Pancreas (tissue), 10 donors: ENCODE data around the gene CCL5. TPM values are rescaled to one million over a fixed set of nuclear protein-coding genes. Genes with fewer than 3 reads are reported as not detected.

Experiments used
- ATAC-seq, 4 donors: fragments of 200-7000 bp; cut with Tn5 transposase; one replicate each; pipeline versions ENCODE4 v1.8.0 to v1.9.1; 2020; ENCODE audit warnings: mild to moderate bottlenecking in 4 of 4, moderate library complexity in 4 of 4
- DNase-seq, 6 donors: peaks; one replicate each; pipeline ENCODE4 v3.0.0-alpha.2; 2020
- FAIRE-seq: peaks from 2 replicates; lab custom pipeline; 2012; peaks lifted over from hg19 to GRCh38; lab: Jason Lieb, UNC
- H3K27ac ChIP-seq, 4 donors: fragments of 200-600 bp; sonication (generic); 1 replicate in 3 of 4; 2 replicates in 1 of 4; pipeline versions ENCODE4 v1.5.0 to v1.8.0; 2020
- H3K27me3 ChIP-seq, 4 donors: fragments of 200-600 bp; one replicate each; pipeline ENCODE4 v1.8.0; 2021
- H3K36me3 ChIP-seq, 3 donors: fragments of 200-600 bp; sonication (generic) in 1 of 3; one replicate each; pipeline versions ENCODE4 v1.5.0 to v1.8.0; 2020 to 2021
- H3K4me1 ChIP-seq, 3 donors: fragments of 200-600 bp; one replicate each; pipeline ENCODE4 v1.8.0; 2021
- H3K4me3 ChIP-seq, 4 donors: fragments of 200-600 bp; sonication (generic) in 2 of 4; one replicate each; pipeline versions ENCODE4 v1.5.0 to v1.8.0; 2020 to 2021
- H3K9me3 ChIP-seq, 4 donors: fragments of 200-600 bp; one replicate each; pipeline ENCODE4 v1.8.0; 2021
- WGBS, 2 donors: extraction: QIAGEN DNeasy Blood & Tissue Kit; methylation state at CpG; one replicate each; pipeline ENCODE4 v1.1.7; 2013; 5-methylcytosine and 5-hydroxymethylcytosine counted together
- intact Hi-C, 3 donors: fragments of 100-400 bp; cut with DNase I; formaldehyde crosslinking; loops; one replicate each; pipeline versions ENCODE4 v1.11.1 to v1.14.2; 2022
- polyA plus RNA-seq, 2 donors: library from polyadenylated mRNA; stranded (reverse); fragments of 200-250 nt; gene quantifications; one replicate each; pipeline ENCODE4 v1.2.3, GENCODE V29; 2013
- total RNA-seq, 6 donors: library from RNA; stranded (reverse); fragmentation: NEBNext Ultra II Directional in 4 of 6; extraction: Animal tissue kit (Norgen Biotek cat#: 25700) in 4 of 6; gene quantifications; one replicate each; pipeline versions ENCODE4 v1.2.1 to v1.2.4, GENCODE V29; 2021 to 2023
- TF ChIP-seq, protein P1 (sequence below), 4 donors: fragments of 200-600 bp; sonication (generic) in 3 of 4; IDR thresholded peaks; one replicate each; pipeline versions ENCODE4 v1.5.0 to v1.8.0; 2021; ENCODE audit warnings: antibody characterized with exemption in 4 of 4
- donor health status: healthy with polysubstance abuse.
- donor health status: DM: no; HTN: no; CAD: no; lungs with moderate emphysema.
- donor health status: DM: no; HTN: no; CAD: no.
- donor health status: control.
- donor health status: control.
- donor health status: Bipolar disorder and iron deficiency.
- donor health status: DM: yes; HTN: yes; CAD: no.
- donor health status: DM: no; HTN: no; CAD: no.
- donor health status: DM: no; HTN: no; CAD: no.
- donor health status: DM: yes; HTN: yes; CAD: no.

CCL5 gene
- total and polyA plus RNA-seq, 8 donors: 0.47 to 3.5 (median 1.8) TPM

DNA sequence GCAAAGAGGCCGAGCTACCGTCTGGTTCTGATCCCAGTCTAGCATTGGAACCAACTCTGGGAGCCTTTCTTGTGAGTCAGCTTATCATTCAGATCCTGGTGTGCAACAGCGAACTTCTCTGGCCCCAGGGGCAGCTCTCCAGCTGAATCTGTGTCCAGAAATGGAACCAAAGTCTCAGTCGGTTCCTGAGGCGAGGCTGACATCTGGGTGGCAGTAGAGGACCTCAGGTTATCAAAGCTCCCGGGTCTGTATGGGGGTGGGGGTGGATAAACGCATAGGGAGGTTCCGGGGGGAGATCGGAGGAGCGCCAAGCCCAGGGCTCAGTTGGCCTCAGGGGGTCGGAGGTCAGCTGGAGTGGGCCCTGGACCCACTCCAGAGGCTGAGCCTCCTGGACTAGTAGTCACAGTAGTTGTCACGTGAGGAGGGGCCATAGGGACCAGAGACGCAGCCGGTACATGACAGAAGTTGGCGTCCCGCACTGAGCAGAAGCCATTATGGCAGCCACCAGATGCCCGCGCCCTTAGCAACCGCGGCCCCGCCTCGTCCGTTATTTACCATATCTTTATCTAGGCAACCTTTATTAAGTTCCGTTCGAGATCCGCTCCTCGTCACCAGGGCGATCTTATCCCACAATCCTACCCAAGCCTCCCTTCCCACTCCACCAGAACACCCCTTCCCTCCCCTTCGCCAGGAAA, 37.5 kb upstream of the CCL5 start:
- intact Hi-C loops: no loop called here
- Histone ChIP-seq H3K9me3 (no peaks in the 10 kb centered on the region), H3K27me3 (no peaks in the 10 kb centered on the region), H3K4me3 (no peak overlapping the region), H3K27ac (no peak overlapping the region), H3K4me1 (no peaks in the 10 kb centered on the region), H3K36me3 (no peaks in the 10 kb centered on the region)
- TF ChIP-seq, protein P1, sequence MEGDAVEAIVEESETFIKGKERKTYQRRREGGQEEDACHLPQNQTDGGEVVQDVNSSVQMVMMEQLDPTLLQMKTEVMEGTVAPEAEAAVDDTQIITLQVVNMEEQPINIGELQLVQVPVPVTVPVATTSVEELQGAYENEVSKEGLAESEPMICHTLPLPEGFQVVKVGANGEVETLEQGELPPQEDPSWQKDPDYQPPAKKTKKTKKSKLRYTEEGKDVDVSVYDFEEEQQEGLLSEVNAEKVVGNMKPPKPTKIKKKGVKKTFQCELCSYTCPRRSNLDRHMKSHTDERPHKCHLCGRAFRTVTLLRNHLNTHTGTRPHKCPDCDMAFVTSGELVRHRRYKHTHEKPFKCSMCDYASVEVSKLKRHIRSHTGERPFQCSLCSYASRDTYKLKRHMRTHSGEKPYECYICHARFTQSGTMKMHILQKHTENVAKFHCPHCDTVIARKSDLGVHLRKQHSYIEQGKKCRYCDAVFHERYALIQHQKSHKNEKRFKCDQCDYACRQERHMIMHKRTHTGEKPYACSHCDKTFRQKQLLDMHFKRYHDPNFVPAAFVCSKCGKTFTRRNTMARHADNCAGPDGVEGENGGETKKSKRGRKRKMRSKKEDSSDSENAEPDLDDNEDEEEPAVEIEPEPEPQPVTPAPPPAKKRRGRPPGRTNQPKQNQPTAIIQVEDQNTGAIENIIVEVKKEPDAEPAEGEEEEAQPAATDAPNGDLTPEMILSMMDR (IDR thresholded peaks at IDR 0.05): no peak
- ATAC-seq (no peak), DNase-seq (no peak), FAIRE-seq (no peak)
- 91 to 96% methylated on average over 29 of the region's 29 CpGs for WGBS, 2 donors

DNA sequence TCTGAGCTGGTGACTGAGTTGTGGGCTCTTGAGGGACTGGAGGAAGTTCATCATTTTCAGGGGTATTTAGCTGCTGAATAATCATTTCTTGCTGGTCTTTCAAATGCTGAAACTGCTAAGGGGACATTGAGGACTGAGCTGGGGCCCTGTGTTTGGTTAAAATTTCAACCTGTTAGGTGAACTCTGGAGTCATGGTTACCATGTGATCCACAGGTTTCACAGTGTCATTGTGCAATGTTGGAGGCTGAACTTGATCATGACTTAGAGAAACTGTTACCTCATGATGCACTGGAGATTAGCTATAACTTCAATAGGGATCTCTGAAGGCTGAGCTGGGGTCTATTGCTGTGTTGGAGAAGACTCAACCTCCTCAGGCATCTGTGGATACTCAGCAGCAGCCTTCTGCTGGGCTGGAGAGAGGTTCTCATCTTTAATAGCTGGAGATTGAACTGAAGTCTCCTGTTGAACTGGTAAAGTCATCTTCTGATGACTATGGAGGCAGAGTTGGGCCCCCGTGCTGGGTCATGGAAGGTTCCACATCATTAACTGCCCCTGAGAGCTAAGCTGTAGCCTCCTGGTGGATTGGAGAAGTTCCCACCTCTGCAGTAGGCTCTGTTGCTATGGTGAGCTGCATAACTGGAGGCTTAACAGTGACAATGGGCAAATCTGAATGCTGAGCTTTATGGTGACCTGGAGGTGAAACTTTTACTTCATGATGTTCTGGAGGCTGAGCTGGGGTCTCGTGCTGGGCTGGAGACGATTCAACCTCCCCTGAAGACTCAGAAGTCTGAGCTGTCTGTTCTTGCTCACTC, 35.2 kb upstream of the CCL5 start:
- 53 to 73% methylated on average over 3 of the region's 3 CpGs for WGBS, 2 donors
- no peak for ATAC-seq
- TF ChIP-seq, protein P1 (IDR thresholded peaks at IDR 0.05): no peak
- intact Hi-C loops: no loop called here
- FAIRE-seq: no peak
- no peak for DNase-seq
- Histone ChIP-seq H3K4me3 (no peak overlapping the region), H3K27me3 (no peaks in the 10 kb centered on the region), H3K36me3 (no peaks in the 10 kb centered on the region), H3K27ac (no peak overlapping the region), H3K4me1 (no peaks in the 10 kb centered on the region), H3K9me3 (no peaks in the 10 kb centered on the region)

DNA sequence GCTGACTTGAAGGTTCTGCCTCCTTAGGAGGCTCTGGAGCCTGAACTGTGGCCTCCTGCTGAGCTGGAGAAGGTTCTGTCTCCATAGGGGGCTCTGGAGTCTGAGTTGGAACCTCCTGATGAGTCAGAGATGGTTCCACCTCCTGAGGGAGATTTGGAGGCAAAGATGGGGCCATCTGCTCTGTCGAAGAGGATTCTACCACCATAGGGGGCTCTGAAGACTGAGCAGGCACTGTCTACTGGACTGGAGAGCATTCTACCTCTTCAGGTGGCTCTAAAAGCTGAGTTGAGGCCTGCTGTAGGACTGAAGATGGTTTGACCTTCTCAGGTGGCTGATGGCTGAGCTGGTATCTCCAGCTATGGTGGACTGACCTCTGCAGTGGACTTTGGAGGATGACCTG, 34.2 kb upstream of the CCL5 start:
- no peak overlapping the region for H3K4me3 ChIP-seq
- H3K27me3 ChIP-seq: no peaks in the 10 kb centered on the region
- H3K27ac ChIP-seq: no peak overlapping the region
- no peaks in the 10 kb centered on the region for H3K4me1 ChIP-seq
- intact Hi-C loops: no loop called here
- no peaks in the 10 kb centered on the region for H3K9me3 ChIP-seq
- TF ChIP-seq, protein P1 (IDR thresholded peaks at IDR 0.05): no peak
- ATAC-seq (no peak), FAIRE-seq (no peak), DNase-seq (no peak)
- 44 to 60% methylated on average over 1 of the region's 1 CpG for WGBS, 2 donors
- no peaks in the 10 kb centered on the region for H3K36me3 ChIP-seq

DNA sequence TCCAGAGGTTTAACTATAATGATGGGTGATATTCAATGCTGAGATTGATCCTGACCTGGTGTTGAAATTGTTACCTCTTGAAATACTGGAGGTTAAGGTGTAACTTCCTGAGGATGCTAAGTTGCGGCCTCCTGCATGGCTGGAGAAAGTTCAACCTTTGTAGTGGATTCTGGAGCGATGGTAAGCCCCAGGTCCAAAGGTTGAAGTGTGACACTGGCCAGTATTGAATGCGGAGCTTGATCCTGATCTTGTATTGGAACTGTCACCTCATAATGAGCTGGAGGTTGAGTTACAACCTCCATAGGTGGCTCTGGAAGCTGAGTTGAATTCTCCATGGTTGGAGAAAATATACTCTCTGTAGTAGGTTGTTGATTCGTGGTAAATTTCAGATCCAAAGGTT, 33.4 kb upstream of the CCL5 start:
- no peak for ATAC-seq
- intact Hi-C loops: no loop called here
- WGBS, 2 donors: 75 to 83% methylated on average over 4 of the region's 4 CpGs

More for the DNA sequence above, 33.4 kb upstream of the CCL5 start:
- no peak for FAIRE-seq
- TF ChIP-seq, protein P1 (IDR thresholded peaks at IDR 0.05): no peak
- no peaks in the 10 kb centered on the region for H3K4me1 ChIP-seq
- no peak for DNase-seq
- H3K4me3 ChIP-seq: no peak overlapping the region
- no peaks in the 10 kb centered on the region for H3K36me3 ChIP-seq
- no peak overlapping the region for H3K27ac ChIP-seq
- H3K9me3 ChIP-seq: no peaks in the 10 kb centered on the region
- H3K27me3 ChIP-seq: no peaks in the 10 kb centered on the region
